GM12873 (cell line): ENCODE results near the gene MYNN.

Experiments
- CTCF ChIP-seq: IDR thresholded peaks from 2 replicates; pipeline ENCODE4 v1.5.1; 2012; ENCODE audit warnings: low read depth, mild to moderate bottlenecking, moderate library complexity, low read length, control low read depth; ENCODE audit not compliant: insufficient read depth; ENCODE audit errors: missing control alignments

Gene MYNN

GRCh38 chr3:169809230-169809795, 36.1 kb downstream of the MYNN start:
- no peak for TF ChIP-seq CTCF

- no peak for TF ChIP-seq CTCF
Measured at GRCh38 chr3:169811631-169812331, 38.6 kb downstream of the MYNN start.

GRCh38 chr3:169812332-169813235, 39.4 kb downstream of the MYNN start, which contains the start of the genes LRRC34 and LRRIQ4:
Gene LRRC34 (minus strand): TSS chr3:169812904. CDS start chr3:169812548, 356 bp downstream.
Gene LRRIQ4 (plus strand): TSS chr3:169812870. CDS start chr3:169821922, 9,052 bp downstream.
- no peak for TF ChIP-seq CTCF

- TF ChIP-seq CTCF: no peak
Measured at GRCh38 chr3:169813278-169813677, 40.1 kb downstream of the MYNN start.

- TF ChIP-seq CTCF: peak; percentile 81
Measured at GRCh38 chr3:169813757-169814517, 40.7 kb downstream of the MYNN start.

GRCh38 chr3:169815590-169816150, 42.5 kb downstream of the MYNN start:
- no peak for TF ChIP-seq CTCF

- TF ChIP-seq CTCF: no peak
Measured at GRCh38 chr3:169818316-169818715, 45.1 kb downstream of the MYNN start.
